Neural cell (in vitro differentiated cells): Measurements from ENCODE around the gene HACL1. TPM values are rescaled to one million over a fixed set of nuclear protein-coding genes. Genes with fewer than 3 reads are reported as not detected.

ENCODE experiments used
- H2AFZ ChIP-seq: fragments of 200-600, 300-800 bp; sonication (generic), shearing (Covaris generic); 2 replicates; pipeline ENCODE4 v1.6.0; 2014; ENCODE audit warnings: low read depth, mild to moderate bottlenecking, antibody characterized with exemption, low read length, moderate library complexity
- H3F3A ChIP-seq: fragments of 200-600 bp; shearing (Covaris generic); 2 replicates; pipeline ENCODE4 v1.6.1; 2016; ENCODE audit warnings: mild to moderate bottlenecking, moderate library complexity, mixed read lengths, antibody characterized with exemption, low read length; ENCODE audit not compliant: insufficient read depth, poor library complexity, severe bottlenecking
- H3K27ac ChIP-seq: fragments of 200-600, 300-800 bp; sonication (generic), shearing (Covaris generic); 2 replicates; pipeline ENCODE4 v1.5.1; 2014; ENCODE audit warnings: mild to moderate bottlenecking, low read length, moderate library complexity
- H3K27me3 ChIP-seq: fragments of 300-800, 200-600 bp; sonication (generic), shearing (Covaris generic); 2 replicates; pipeline ENCODE4 v1.6.0; 2014; ENCODE audit warnings: mild to moderate bottlenecking, low read depth, low read length, moderate library complexity; ENCODE audit not compliant: insufficient read depth
- H3K36me3 ChIP-seq: fragments of 300-800, 200-600 bp; sonication (generic), shearing (Covaris generic); 2 replicates; pipeline ENCODE4 v1.5.1; 2014; ENCODE audit warnings: mild to moderate bottlenecking, antibody characterized with exemption, low read length, moderate library complexity; ENCODE audit not compliant: insufficient read depth
- H3K4me2 ChIP-seq: fragments of 300-800, 200-600 bp; sonication (generic), shearing (Covaris generic); 2 replicates; pipeline ENCODE4 v1.6.0; 2014; ENCODE audit warnings: mild to moderate bottlenecking, low read length
- H3K4me3 ChIP-seq: fragments of 300-800, 200-600 bp; sonication (generic), shearing (Covaris generic); 2 replicates; pipeline ENCODE4 v1.5.1; 2014; ENCODE audit warnings: mild to moderate bottlenecking, low read length, moderate library complexity
- H3K79me2 ChIP-seq: fragments of 200-600 bp; shearing (Covaris generic); replicated peaks from 2 replicates; pipeline ENCODE4 v1.6.0; 2014; ENCODE audit warnings: mild to moderate bottlenecking, low read length, moderate library complexity; ENCODE audit not compliant: insufficient read depth
- H3K9ac ChIP-seq: fragments of 300-800, 200-600 bp; sonication (generic), shearing (Covaris generic); 2 replicates; pipeline ENCODE4 v1.6.1; 2016; ENCODE audit warnings: mild to moderate bottlenecking, low read length, mixed read lengths
- H3K9me2 ChIP-seq: fragments of 200-600 bp; shearing (Covaris generic); 2 replicates; pipeline ENCODE4 v1.6.1; 2016; ENCODE audit warnings: mild to moderate bottlenecking, low read length, mixed read lengths; ENCODE audit not compliant: insufficient read depth
- H3K9me3 ChIP-seq: fragments of 200-600, 300-800 bp; sonication (generic), shearing (Covaris generic); 2 replicates; pipeline ENCODE4 v1.6.1; 2016; ENCODE audit warnings: mild to moderate bottlenecking, mixed run types, low read length, moderate library complexity, mixed read lengths
- H4K20me1 ChIP-seq: fragments of 200-600 bp; shearing (Covaris generic); 2 replicates; pipeline ENCODE4 v1.6.1; 2016; ENCODE audit warnings: mild to moderate bottlenecking, mixed run types; ENCODE audit not compliant: insufficient read depth
- CTCF ChIP-seq: fragments of 450-650 bp; IDR thresholded peaks from 2 replicates; pipeline ENCODE4 v1.5.1; 2014; ENCODE audit warnings: antibody characterized with exemption, mild to moderate bottlenecking, moderate library complexity; ENCODE audit not compliant: poor library complexity, severe bottlenecking
- EP300 ChIP-seq: fragments of 450-650 bp; conservative IDR thresholded peaks from 2 replicates; pipeline ENCODE4 v1.6.1; 2014; ENCODE audit warnings: antibody characterized with exemption, mild to moderate bottlenecking, moderate library complexity; ENCODE audit not compliant: poor library complexity, severe bottlenecking
- EZH2 ChIP-seq: fragments of 200-600, 300-800 bp; shearing (Covaris generic), sonication (generic); IDR thresholded peaks from 2 replicates; pipeline ENCODE4 v1.6.1; 2014; ENCODE audit warnings: antibody characterized with exemption, low read length, borderline replicate concordance, mild to moderate bottlenecking; ENCODE audit not compliant: insufficient read depth, poor library complexity, severe bottlenecking
- MXI1 ChIP-seq: fragments of 450-650 bp; conservative IDR thresholded peaks from 2 replicates; pipeline ENCODE4 v1.6.1; 2014; ENCODE audit warnings: antibody characterized with exemption, mild to moderate bottlenecking; ENCODE audit not compliant: poor library complexity, severe bottlenecking
- POLR2AphosphoS5 ChIP-seq: IDR thresholded peaks from 2 replicates; pipeline ENCODE4 v1.6.1; 2012
- RAD21 ChIP-seq: fragments of 450-650 bp; conservative IDR thresholded peaks from 2 replicates; pipeline ENCODE4 v1.6.1; 2014; ENCODE audit warnings: antibody characterized with exemption, mild to moderate bottlenecking, moderate library complexity
- REST ChIP-seq: IDR thresholded peaks from 2 replicates; pipeline ENCODE4 v1.6.1; 2012; ENCODE audit warnings: borderline replicate concordance
- SMC3 ChIP-seq: fragments of 450-650 bp; conservative IDR thresholded peaks from 2 replicates; pipeline ENCODE4 v1.6.1; 2014; ENCODE audit warnings: antibody characterized with exemption, mild to moderate bottlenecking, moderate library complexity; ENCODE audit not compliant: poor library complexity
- TAF1 ChIP-seq: IDR thresholded peaks from 2 replicates; pipeline ENCODE4 v1.6.1; 2012; ENCODE audit warnings: low read depth
- polyA plus RNA-seq: library from polyadenylated mRNA; depleted of rRNA; stranded (reverse); fragments of >200 nt; gene quantifications from 2 replicates; pipeline ENCODE4 v1.2.3, GENCODE V29; 2014

Gene HACL1
- polyA plus RNA-seq, 1 donor from 2014 or later = 26.0 TPM

- H3K27me3 ChIP-seq = no peaks in the 10 kb centered on the region
- H3K9ac ChIP-seq = no peak overlapping the region
- H3K79me2 ChIP-seq = no peaks in the 10 kb centered on the region
- no peaks in the 10 kb centered on the region for H4K20me1 ChIP-seq
- H3K4me2 ChIP-seq = no peak overlapping the region
- peaks cover 4% of the 10 kb centered on the region for H3K36me3 ChIP-seq
- no peak for TF ChIP-seq SMC3
- no peak for TF ChIP-seq MXI1
- no peak for TF ChIP-seq EP300
- no peak for TF ChIP-seq TAF1
- no peak for TF ChIP-seq POLR2AphosphoS5
- no peak for TF ChIP-seq EZH2
- TF ChIP-seq CTCF = no peak
- TF ChIP-seq REST = no peak
- TF ChIP-seq RAD21 = no peak
- H3K4me3 ChIP-seq = no peak overlapping the region
- H3K27ac ChIP-seq = no peak overlapping the region
- H2AFZ ChIP-seq = no peak overlapping the region
- no peaks in the 10 kb centered on the region for H3K9me3 ChIP-seq
- H3K9me2 ChIP-seq = no peaks in the 10 kb centered on the region
- no peaks in the 10 kb centered on the region for H3F3A ChIP-seq
Measured at GRCh38 chr3:15575446-15575845, 25.9 kb downstream of the HACL1 start.

GRCh38 chr3:15572138-15572537, 29.2 kb downstream of the HACL1 start:
- Histone ChIP-seq H3K4me2 (no peak overlapping the region), H4K20me1 (no peaks in the 10 kb centered on the region), H3K9me3 (no peaks in the 10 kb centered on the region), H3K79me2 (no peaks in the 10 kb centered on the region), H3K9ac (no peak overlapping the region), H3F3A (no peaks in the 10 kb centered on the region), H2AFZ (no peak overlapping the region), H3K36me3 (no peaks in the 10 kb centered on the region), H3K27ac (no peak overlapping the region), H3K9me2 (no peaks in the 10 kb centered on the region), H3K4me3 (no peak overlapping the region), H3K27me3 (no peaks in the 10 kb centered on the region)
- TF ChIP-seq POLR2AphosphoS5 (no peak), SMC3 (no peak), CTCF (no peak), RAD21 (no peak), REST (no peak), EP300 (no peak), MXI1 (no peak), TAF1 (no peak), EZH2 (no peak)
